Body of pancreas (tissue), 4 donors: ENCODE measurements around the gene RAET1L. TPM values are rescaled to one million over a fixed set of nuclear protein-coding genes. Genes with fewer than 3 reads are reported as not detected.
"Not testable (repeated sequence)": the region's sequence is repeated elsewhere in the genome, so short reads cannot be mapped to it uniquely, and the experiment has no call there.

Experiments used
- ATAC-seq: fragments of 150-250 bp; one replicate; pipeline ENCODE4 v1.9.1; 2016
- DNase-seq, 4 donors: peaks; one replicate each; pipeline ENCODE4 v3.0.0-alpha.2; 2019
- H3K27ac ChIP-seq, 4 donors: fragments of 200-600 bp; sonication (generic); 1 replicate in 3 of 4; 2 replicates in 1 of 4; pipeline versions ENCODE4 v1.5.1 to v1.6.1; 2016 to 2019; ENCODE audit warnings: mild to moderate bottlenecking in 1 of 4, mixed read lengths in 1 of 4, moderate library complexity in 1 of 4
- H3K27me3 ChIP-seq, 2 donors: fragments of 200-600 bp; sonication (generic); one replicate each; pipeline ENCODE4 v1.6.0; 2016; ENCODE audit warnings: mild to moderate bottlenecking in 1 of 2
- H3K36me3 ChIP-seq, 2 donors: fragments of 200-600 bp; sonication (generic); replicated peaks in 1 of 2; 2 replicates each; pipeline ENCODE4 v1.5.1; 2016; ENCODE audit warnings: low read depth in 2 of 2; ENCODE audit not compliant: insufficient read depth in 1 of 2
- H3K4me1 ChIP-seq: fragments of 200-600 bp; sonication (generic); one replicate; pipeline ENCODE4 v1.6.0; 2016
- H3K4me3 ChIP-seq, 2 donors: fragments of 200-600 bp; sonication (generic); 1 replicate in 1 of 2; 2 replicates in 1 of 2; pipeline ENCODE4 v1.5.1; 2016 to 2019
- H3K9me3 ChIP-seq, 3 donors: fragments of 200-600 bp; sonication (generic); 1 replicate in 2 of 3; 2 replicates in 1 of 3; pipeline ENCODE4 v1.5.1; 2016
- POLR2A ChIP-seq, 3 donors: fragments of 450-650 bp; IDR thresholded peaks; one replicate each; pipeline ENCODE4 v1.6.1; 2016; ENCODE audit warnings: antibody characterized with exemption in 3 of 3, mild to moderate bottlenecking in 2 of 3
- WGBS, 2 donors: methylation state at CpG; one replicate each; pipeline ENCODE4 v1.1.5; 2017; 5-methylcytosine and 5-hydroxymethylcytosine counted together
- intact Hi-C: fragments of 100-400 bp; cut with DNase I; formaldehyde crosslinking; loops from one replicate; pipeline ENCODE4 v1.15.1; 2023
- total RNA-seq, 2 donors: library from RNA; depleted of rRNA; stranded (reverse); fragments of >200 nt; gene quantifications; one replicate each; pipeline ENCODE4 v1.1.0, GENCODE V29; 2016
- TF ChIP-seq, protein P1 (sequence below), 7 experiments: fragments of 450-650 bp in 4 of 7; fragments of 200-600 bp in 3 of 7; sonication (generic) in 3 of 7; IDR thresholded peaks; one replicate each; pipeline ENCODE4 v1.5.1; 2016 to 2019; ENCODE audit warnings: antibody characterized with exemption in 7 of 7

RAET1L gene, protein sequence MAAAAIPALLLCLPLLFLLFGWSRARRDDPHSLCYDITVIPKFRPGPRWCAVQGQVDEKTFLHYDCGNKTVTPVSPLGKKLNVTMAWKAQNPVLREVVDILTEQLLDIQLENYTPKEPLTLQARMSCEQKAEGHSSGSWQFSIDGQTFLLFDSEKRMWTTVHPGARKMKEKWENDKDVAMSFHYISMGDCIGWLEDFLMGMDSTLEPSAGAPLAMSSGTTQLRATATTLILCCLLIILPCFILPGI
- total RNA-seq = not detected

DNA sequence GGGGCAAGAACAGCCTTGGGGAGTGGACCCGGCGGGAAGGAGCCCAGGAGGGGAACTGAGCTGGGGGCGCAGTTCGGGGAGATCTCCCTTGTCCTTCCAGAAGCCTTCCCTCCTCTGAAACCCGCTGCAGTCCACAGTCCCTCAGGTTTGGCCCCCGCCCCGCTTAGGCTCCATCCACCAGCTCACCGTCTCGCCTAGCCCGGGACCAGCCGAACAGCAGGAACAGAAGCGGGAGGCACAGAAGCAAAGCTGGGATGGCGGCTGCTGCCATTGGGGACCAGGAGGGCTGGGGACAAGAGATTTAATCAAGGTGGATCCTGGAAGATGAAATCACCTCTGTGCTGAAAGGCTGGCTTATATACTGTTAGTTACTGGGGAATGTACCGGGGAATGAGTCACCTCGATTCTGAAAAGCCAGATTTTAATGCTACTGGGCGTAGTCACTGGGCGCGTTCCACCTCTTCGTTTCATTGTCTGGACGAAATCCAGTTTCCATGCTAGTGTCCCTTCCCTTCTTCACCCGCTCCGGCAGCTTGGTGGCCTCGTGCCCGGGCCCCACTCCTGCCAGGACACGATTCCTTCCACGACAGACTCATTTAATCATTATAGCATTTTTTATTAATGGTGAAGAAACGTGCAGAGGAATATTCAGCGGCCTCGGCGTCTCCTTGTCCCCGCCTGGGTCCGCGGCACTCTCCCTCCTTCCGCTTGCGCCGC, at the start of gene RAET1L:
RAET1L (minus strand) TSS at position 332 of the 717 bp plus-strand sequence; CDS start at position 271, 61 bp downstream.
- intact Hi-C loops = no loop called here
- Histone ChIP-seq H3K27ac (no peak within 1 kb of the TSS), H3K27me3 (peaks cover 0 to 16% of the 10 kb centered on the region in 2 donors), H3K36me3 (no peaks in the 10 kb centered on the region), H3K9me3 (no peaks in the 10 kb centered on the region), H3K4me3 (no peak within 1 kb of the TSS), H3K4me1 (peaks cover 12% of the 10 kb centered on the region)
- TF ChIP-seq, protein P1, sequence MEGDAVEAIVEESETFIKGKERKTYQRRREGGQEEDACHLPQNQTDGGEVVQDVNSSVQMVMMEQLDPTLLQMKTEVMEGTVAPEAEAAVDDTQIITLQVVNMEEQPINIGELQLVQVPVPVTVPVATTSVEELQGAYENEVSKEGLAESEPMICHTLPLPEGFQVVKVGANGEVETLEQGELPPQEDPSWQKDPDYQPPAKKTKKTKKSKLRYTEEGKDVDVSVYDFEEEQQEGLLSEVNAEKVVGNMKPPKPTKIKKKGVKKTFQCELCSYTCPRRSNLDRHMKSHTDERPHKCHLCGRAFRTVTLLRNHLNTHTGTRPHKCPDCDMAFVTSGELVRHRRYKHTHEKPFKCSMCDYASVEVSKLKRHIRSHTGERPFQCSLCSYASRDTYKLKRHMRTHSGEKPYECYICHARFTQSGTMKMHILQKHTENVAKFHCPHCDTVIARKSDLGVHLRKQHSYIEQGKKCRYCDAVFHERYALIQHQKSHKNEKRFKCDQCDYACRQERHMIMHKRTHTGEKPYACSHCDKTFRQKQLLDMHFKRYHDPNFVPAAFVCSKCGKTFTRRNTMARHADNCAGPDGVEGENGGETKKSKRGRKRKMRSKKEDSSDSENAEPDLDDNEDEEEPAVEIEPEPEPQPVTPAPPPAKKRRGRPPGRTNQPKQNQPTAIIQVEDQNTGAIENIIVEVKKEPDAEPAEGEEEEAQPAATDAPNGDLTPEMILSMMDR (IDR thresholded peaks at IDR 0.05) = no peak
- TF ChIP-seq POLR2A (IDR thresholded peaks at IDR 0.05) = no peak
- 12 to 13% methylated on average over 29 to 36 of the region's 36 CpGs for WGBS, 2 donors
- ATAC-seq = peak; percentile 76
- peak in 3 of 4 donors; percentile 38 to 51 (median 43) for DNase-seq

DNA sequence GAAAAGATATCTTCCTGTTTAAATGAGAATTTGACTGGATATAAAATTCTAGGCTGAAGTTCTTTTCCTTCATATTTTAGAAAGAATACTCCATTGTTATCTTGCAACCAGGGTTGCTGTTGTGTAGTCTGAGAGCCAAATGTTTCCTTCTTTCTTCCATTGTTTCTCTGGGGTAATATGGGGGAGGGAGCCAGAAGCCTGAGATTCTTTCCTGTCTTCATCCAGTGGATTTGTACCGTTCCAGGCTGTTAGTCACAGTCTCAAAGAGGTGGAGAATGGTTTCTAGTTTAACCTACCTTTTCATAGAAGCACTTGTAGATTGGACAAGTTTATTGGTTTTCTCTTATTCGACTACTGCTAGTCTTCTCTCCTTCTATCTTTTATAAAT, 49.7 kb upstream of the RAET1L start:
- Histone ChIP-seq H3K4me1 (no peaks in the 10 kb centered on the region), H3K27ac (no peak overlapping the region), H3K4me3 (no peak overlapping the region), H3K27me3 (no peaks in the 10 kb centered on the region), H3K9me3 (no peaks in the 10 kb centered on the region), H3K36me3 (no peaks in the 10 kb centered on the region)
- 53 to 55% methylated on average over 2 of the region's 2 CpGs for WGBS, 2 donors
- no peak for TF ChIP-seq POLR2A (IDR thresholded peaks at IDR 0.05)
- TF ChIP-seq, protein P1 (IDR thresholded peaks at IDR 0.05) = no peak
- DNase-seq (no peak), ATAC-seq (no peak)
- intact Hi-C loops = loop anchor here (5.0 kb wide), 1 partner anchor 257 kb away; no protein-coding TSS in a partner anchor

DNA sequence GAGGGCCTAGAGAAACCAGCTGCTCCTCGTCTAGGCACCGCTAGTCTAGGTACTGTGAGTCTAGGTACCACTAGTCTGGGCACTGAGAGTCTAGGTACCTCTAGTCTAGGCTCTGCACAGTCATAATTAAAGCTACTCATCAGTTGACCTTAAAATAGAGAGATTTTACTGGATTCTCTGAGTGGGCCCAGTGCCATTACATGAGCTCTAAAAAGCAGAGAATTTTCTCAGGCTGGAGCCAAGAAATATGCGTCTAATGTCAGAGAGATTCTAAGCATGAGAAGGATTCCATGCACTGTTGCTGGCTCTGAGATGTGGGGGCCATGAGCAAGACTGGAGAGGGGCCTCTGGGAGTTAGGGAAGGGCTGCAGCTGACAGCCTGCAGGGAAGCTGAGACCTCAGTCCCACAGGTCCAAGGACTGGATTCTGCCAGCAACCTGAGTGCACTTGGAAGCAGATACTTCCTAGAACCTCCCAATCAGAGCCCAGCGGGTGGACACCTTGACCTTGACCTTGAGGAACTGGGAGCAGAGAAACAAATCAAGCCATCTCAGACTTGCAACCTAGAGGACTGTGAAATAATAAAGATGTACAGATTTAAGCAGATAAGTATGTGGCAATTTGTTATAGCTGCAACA, 49.2 kb upstream of the RAET1L start:
- not testable (repeated sequence) for H3K4me3 ChIP-seq, H3K4me1 ChIP-seq, H3K27ac ChIP-seq, ATAC-seq, DNase-seq, H3K9me3 ChIP-seq, H3K36me3 ChIP-seq, H3K27me3 ChIP-seq
- 59 to 68% methylated on average over 4 of the region's 4 CpGs for WGBS, 2 donors
- intact Hi-C loops = loop anchor here (5.0 kb wide), 1 partner anchor 258 kb away; no protein-coding TSS in a partner anchor

DNA sequence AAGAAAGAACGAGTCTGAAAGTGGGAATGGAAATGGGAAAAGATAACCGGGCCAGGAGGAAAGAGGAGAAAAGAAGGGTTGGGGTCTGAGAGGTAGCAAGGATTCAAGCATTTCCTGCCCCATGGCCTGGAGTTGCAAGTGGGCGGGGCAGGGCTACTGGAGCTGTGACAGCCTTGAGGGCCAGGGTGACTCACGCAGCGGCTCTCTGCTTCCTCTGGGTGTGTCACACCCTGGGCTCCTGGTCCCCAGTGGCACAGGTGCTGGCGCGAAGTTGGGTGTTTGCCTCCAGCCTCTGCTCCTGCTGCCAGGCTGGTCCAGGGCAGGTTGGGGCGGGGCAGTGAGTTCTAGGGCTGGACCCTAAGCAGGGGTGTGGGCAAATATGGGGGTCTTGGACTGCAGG, 46.9 kb upstream of the RAET1L start:
- 41 to 45% methylated on average over 6 to 8 of the region's 8 CpGs for WGBS, 2 donors
- Histone ChIP-seq H3K9me3 (no peaks in the 10 kb centered on the region), H3K27me3 (no peaks in the 10 kb centered on the region), H3K4me3 (no peak overlapping the region), H3K36me3 (no peaks in the 10 kb centered on the region), H3K27ac (no peak overlapping the region), H3K4me1 (peaks cover 9% of the 10 kb centered on the region)
- peak; percentile 74 to 95 (median 81) for DNase-seq
- intact Hi-C loops = no loop called here
- ATAC-seq = peak; percentile 29
- TF ChIP-seq, protein P1 (IDR thresholded peaks at IDR 0.05) = no peak
- TF ChIP-seq POLR2A (IDR thresholded peaks at IDR 0.05) = no peak

DNA sequence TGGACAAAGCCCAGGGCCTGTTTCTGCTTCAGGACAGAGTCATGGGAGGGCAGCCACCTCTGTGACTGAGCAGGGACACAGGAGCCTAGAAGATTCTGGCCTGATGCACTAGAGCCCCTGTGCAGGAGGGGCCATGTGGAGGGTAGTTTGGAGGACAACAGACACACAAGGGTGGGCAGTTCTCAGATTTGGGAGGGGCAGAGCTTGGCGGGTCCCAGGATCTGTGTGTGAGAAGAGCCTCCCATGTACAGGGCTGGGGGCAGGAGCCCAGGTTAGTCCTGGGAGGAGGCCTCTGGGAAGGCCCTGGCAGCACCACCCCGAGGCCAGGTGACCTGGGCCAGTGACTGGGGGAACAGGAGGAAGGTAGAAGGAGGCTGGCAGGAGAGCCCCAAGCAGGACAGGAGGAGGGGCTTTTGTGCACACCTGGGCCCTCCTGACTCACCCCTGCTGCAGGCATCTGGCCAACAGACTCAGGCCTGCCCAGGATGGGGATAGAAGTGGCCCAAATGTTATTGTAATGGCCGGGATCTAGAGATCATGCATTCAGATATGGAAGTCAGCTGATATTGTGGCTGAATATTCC, 45.0 kb upstream of the RAET1L start:
- Histone ChIP-seq H3K4me1 (peaks cover 9% of the 10 kb centered on the region), H3K27ac (no peak overlapping the region), H3K4me3 (no peak overlapping the region), H3K36me3 (no peaks in the 10 kb centered on the region), H3K27me3 (no peaks in the 10 kb centered on the region), H3K9me3 (no peaks in the 10 kb centered on the region)
- no peak for ATAC-seq
- WGBS, 2 donors = 63 to 86% methylated on average over 3 of the region's 3 CpGs
- DNase-seq = no peak
- TF ChIP-seq POLR2A (IDR thresholded peaks at IDR 0.05) = no peak
- TF ChIP-seq, protein P1 (IDR thresholded peaks at IDR 0.05) = no peak
- intact Hi-C loops = no loop called here
